ENCODE data around the gene CCDC85C.

The CCDC85C gene

GRCh38 chr14:99559286-99559990, 44.6 kb downstream of the CCDC85C start:
- TF ChIP-seq EP300 (IDR thresholded peaks at IDR 0.05; ENCODE audit: borderline replicate concordance), result no peak
- no peak for TF ChIP-seq EGR1 (IDR thresholded peaks at IDR 0.05)
- no peak for TF ChIP-seq TEAD4 (IDR thresholded peaks at IDR 0.05)
- no peak for TF ChIP-seq MAX (IDR thresholded peaks at IDR 0.05)
- TF ChIP-seq ZBTB7A (IDR thresholded peaks at IDR 0.05; ENCODE audit: low read depth), result no peak
- no peak for TF ChIP-seq USF1 (IDR thresholded peaks at IDR 0.05)
- TF ChIP-seq REST (IDR thresholded peaks at IDR 0.05; ENCODE audit: low read depth), result no peak
- TF ChIP-seq TAF1 (IDR thresholded peaks at IDR 0.05; ENCODE audit: low read depth), result no peak

- TF ChIP-seq EGR1 (IDR thresholded peaks at IDR 0.05) (no peak), USF1 (IDR thresholded peaks at IDR 0.05) (no peak), RAD21 (IDR thresholded peaks at IDR 0.05; ENCODE audit: low read depth) (no peak), YY1 (IDR thresholded peaks at IDR 0.05; ENCODE audit: low read depth) (no peak), REST (IDR thresholded peaks at IDR 0.05; ENCODE audit: low read depth) (no peak), TAF1 (IDR thresholded peaks at IDR 0.05; ENCODE audit: low read depth) (no peak), CEBPB (IDR thresholded peaks at IDR 0.05) (no peak), FOXM1 (IDR thresholded peaks at IDR 0.05; ENCODE audit: borderline replicate concordance, low read depth) (no peak), CREB1 (IDR thresholded peaks at IDR 0.05; ENCODE audit: low read depth) (no peak), TCF12 (IDR thresholded peaks at IDR 0.05; ENCODE audit: low read depth) (no peak), NFIC (IDR thresholded peaks at IDR 0.05) (no peak), ZBTB7A (IDR thresholded peaks at IDR 0.05; ENCODE audit: low read depth) (no peak), EP300 (IDR thresholded peaks at IDR 0.05; ENCODE audit: borderline replicate concordance) (no peak), TEAD4 (IDR thresholded peaks at IDR 0.05) (no peak), MAX (IDR thresholded peaks at IDR 0.05) (no peak)
These were observed 47.7 kb downstream of the CCDC85C start for GRCh38 chr14:99556134-99556791.

GRCh38 chr14:99554757-99555531, 49.1 kb downstream of the CCDC85C start:
- no peak for TF ChIP-seq CEBPB (IDR thresholded peaks at IDR 0.05)

- TF ChIP-seq TAF1 (IDR thresholded peaks at IDR 0.05; ENCODE audit: low read depth), result no peak
- TF ChIP-seq ZBTB7A (IDR thresholded peaks at IDR 0.05; ENCODE audit: low read depth), result no peak
- no peak for TF ChIP-seq TEAD4 (IDR thresholded peaks at IDR 0.05)
- TF ChIP-seq YY1 (IDR thresholded peaks at IDR 0.05; ENCODE audit: low read depth), result no peak
- no peak for TF ChIP-seq EGR1 (IDR thresholded peaks at IDR 0.05)
- TF ChIP-seq USF1 (IDR thresholded peaks at IDR 0.05), result no peak
- no peak for TF ChIP-seq CREB1 (IDR thresholded peaks at IDR 0.05; ENCODE audit: low read depth)
These were observed 49.8 kb downstream of the CCDC85C start for GRCh38 chr14:99554184-99554583.

GRCh38 chr14:99552572-99553216, 51.3 kb downstream of the CCDC85C start:
- TF ChIP-seq MAX (IDR thresholded peaks at IDR 0.05) (no peak), REST (IDR thresholded peaks at IDR 0.05; ENCODE audit: low read depth) (no peak), CREB1 (IDR thresholded peaks at IDR 0.05; ENCODE audit: low read depth) (no peak), USF1 (IDR thresholded peaks at IDR 0.05) (no peak), EP300 (IDR thresholded peaks at IDR 0.05; ENCODE audit: borderline replicate concordance) (no peak), NFIC (IDR thresholded peaks at IDR 0.05) (no peak), TCF12 (IDR thresholded peaks at IDR 0.05; ENCODE audit: low read depth) (no peak), ZBTB7A (IDR thresholded peaks at IDR 0.05; ENCODE audit: low read depth) (no peak), RAD21 (IDR thresholded peaks at IDR 0.05; ENCODE audit: low read depth) (no peak), TEAD4 (IDR thresholded peaks at IDR 0.05) (no peak), FOXM1 (IDR thresholded peaks at IDR 0.05; ENCODE audit: borderline replicate concordance, low read depth) (no peak), YY1 (IDR thresholded peaks at IDR 0.05; ENCODE audit: low read depth) (no peak), CEBPB (IDR thresholded peaks at IDR 0.05) (no peak), EGR1 (IDR thresholded peaks at IDR 0.05) (no peak), TAF1 (IDR thresholded peaks at IDR 0.05; ENCODE audit: low read depth) (no peak)
